GM18526 (cell line): ENCODE data around the gene VAV2.

Experiments used
- POLR2A ChIP-seq: IDR thresholded peaks from 3 replicates; pipeline ENCODE4 v1.6.1; 2011; ENCODE audit not compliant: insufficient read length; ENCODE audit errors: extremely low read depth

VAV2 gene

DNA sequence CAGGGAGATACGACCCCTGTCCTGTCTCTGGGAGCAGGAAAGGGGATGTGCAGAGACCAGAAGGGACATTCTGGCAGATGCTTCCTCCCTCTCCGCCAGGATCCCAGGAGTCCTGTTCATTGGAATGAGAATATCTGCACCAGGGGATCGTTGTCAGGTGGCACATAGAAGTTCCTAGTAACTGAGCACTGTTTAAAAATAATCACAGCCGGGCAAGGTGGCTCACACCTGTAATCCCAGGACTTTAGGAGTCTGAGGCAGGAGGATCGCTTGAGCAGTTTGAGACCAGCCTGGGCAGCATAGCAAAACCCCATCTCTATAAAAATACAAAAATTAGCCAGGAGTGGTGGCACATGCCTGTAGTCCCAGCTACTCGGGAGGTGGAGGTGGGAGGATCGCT is 266.2 kb downstream of the VAV2 start:
- TF ChIP-seq POLR2A: no peak

DNA sequence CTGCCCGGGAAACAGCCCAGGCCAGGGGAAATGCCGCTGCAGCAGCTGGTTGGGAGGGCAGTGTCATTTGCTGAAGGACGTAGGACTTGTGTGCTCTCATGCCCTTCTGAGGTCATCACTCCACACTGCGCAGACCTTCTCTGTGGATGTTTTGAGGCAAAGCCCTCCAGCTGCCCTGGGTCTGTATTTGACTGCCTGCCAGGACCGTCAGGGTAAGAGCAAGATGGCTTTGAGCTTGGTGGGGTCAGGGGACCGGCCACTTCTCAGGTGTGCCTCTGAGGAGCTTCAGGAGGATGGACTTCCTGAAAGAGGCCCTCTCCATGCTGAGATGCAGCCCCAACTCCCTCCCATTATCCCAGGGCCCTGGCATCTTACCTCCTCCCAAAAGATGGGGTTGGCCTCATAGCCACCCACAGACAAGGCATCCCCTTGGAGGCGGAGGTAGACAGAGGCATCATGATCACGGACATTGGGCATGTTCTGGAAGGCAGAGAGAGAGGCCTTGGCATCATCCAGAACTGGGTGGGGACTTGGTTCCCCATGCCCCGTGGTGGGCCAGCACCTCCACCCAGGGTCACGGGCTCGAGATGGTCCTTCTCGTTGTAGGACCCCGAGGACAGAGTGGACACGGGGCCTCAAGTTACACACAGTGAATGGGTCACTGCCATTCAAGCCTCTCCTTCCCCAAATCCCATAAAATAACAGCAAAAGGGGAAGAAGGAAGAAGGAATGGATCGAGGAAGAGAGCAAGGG is 273.4 kb downstream of the VAV2 start:
- no peak for TF ChIP-seq POLR2A

DNA sequence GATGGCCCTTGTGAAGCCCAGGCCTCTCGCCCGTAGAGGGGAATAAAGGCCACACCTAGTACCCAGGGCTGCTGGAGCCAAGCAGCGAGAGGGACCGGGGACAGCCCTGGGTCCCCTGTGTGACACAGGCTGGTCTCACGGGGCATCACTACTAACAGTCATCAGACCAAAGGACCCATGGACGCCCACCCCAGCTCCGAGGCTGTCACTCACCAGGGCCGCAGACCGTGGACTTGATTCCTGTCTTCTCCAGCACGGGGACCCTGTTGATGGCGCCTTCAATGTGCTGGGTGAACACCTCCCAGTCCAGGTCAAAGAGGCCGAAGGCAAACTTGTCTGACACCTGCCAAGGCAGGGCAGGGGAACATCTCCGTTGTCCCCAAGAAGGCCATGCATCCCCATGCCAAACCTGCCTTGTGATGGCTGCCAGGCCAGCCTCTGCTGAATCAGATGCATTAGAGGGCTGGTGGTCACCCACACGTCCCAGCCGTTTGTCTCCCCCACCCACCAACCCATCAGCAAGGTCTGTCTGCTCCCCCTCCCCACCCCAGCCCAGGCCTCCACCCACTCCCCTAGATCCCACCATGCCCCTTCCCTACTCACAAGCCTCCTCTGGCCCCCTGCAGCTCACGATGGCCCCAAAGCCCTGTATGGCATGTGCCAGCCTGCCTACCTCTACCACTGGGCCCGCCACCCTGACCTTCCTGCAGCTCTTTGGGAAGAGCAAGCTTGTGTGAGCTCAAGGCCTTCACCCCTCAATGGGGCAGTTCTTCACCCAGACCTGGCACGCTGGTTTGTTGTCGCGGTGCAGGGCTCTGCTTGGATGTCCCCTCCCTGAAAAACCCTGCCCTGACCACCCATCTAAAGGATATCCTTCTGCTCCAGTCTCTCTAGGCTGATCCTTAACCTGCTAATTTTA is 274.8 kb downstream of the VAV2 start:
- TF ChIP-seq POLR2A: no peak

DNA sequence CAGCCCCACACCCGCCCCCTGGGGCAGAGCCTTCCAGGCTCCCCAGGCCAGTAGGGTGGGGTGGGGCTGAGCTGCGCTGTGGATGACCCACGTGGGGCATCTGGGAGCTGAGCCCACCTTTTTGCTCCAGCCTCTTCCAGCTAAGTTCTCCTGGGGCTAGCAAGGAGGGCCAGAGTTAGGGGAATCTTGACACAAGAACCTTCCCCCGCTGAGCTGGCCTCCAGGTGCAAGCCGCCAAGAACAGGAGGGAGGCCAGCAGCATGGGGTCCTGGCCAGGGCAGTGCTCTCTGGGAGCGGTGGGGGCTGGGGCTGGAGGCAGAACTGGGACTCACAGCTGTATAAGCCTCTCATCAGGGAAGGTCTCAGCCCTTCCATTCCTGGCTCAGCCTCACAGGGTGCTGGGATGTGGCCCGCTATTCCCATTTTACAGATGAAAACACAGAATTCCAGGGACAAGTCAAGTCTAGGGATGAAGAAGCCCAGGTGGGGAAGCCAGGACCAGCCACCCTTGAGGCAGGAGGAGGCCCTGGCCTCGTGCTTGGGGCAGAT is 275.5 kb downstream of the VAV2 start:
- TF ChIP-seq POLR2A: no peak

DNA sequence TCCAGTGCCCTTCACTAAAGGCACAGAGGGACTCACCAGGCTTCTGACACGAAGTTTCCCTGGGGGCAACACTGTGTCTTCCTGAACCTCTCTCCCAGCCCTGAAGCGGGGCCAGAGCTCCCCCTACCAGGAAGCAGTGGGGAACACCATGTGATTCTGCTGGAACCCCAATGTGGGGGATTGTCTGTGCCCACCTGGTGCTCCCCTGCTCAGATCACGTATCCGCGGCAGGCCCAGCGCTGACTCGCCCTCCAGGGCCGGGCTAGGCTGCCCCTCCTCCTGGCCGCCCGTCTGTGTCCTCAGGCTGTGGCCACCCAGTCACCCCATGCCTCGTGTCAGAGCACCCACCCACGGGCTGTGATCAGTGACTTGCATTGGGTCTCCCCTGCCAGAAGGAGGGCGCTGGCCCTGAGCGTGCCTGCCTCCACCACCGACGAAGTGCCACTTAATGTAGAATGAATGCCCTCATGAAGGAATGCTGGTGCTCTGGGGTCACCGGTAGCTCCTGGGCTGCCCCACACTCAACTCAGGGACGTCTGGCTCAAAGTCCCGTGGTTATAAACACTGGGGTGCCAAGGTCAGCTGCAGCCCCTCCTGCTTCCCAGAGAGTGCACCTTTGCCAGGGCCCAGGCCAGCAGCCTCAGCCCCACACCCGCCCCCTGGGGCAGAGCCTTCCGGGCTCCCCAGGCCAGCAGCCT is 276.1 kb downstream of the VAV2 start:
- no peak for TF ChIP-seq POLR2A

DNA sequence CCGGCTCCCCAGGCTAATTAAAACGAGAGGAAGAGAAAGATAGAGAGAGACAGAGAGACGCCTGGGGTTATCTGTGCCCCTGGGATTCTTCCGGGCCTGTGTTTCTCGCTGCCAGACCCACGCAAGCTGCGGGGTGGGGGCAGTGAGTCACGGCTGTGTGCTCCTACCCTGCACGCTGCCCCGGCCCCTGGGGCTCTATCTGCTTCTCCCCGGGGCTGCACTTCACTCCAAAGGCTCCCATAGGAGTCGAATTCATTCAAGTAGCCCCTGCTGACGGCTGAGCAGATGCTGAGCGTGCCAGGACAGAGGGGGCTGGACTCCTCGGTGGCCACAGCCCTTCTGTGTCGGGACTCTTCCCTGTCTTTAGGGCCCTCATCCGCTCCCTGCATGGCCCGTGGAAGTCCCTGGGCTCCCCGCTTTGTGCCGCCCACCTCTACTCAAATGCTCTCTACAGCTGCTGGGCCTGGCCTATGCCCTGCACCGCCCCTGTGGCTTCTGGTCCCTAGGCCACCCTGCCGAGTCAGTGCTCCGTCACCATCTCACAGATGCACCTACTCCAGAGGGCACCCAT is 276.7 kb downstream of the VAV2 start:
- no peak for TF ChIP-seq POLR2A

DNA sequence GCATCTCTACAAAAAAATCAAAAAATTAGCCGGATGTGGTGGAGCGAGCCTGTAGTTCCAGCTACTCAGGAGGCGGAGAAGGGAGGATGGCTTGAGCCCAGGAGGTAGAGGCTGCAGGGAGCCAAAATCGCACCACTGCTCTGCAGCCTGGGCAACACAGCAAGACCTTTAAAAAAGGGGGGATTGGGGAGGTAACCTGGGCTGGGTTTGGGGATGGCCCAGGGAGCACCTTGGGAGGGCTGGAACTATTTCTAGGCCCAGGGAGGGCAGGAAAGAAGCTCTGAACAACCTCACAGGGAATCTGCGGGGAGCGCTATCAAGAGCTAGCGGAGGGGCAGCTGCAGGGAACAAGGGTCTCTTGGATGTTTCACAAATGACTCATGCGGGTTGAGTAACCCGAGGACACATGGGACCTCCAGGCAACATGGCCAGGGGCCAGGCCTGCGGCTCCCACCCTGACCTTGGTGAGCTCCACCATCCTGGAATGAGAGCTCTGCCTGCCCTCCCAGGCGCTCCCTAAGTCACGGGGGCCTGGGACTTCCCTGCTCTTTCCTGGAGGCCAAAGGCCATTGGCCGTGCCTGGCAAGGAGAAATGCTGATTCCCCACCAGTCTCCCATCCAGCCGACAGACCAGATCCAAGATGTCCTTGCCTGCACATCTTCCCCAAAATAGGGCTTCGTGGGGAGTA is 277.4 kb downstream of the VAV2 start:
- TF ChIP-seq POLR2A: no peak

DNA sequence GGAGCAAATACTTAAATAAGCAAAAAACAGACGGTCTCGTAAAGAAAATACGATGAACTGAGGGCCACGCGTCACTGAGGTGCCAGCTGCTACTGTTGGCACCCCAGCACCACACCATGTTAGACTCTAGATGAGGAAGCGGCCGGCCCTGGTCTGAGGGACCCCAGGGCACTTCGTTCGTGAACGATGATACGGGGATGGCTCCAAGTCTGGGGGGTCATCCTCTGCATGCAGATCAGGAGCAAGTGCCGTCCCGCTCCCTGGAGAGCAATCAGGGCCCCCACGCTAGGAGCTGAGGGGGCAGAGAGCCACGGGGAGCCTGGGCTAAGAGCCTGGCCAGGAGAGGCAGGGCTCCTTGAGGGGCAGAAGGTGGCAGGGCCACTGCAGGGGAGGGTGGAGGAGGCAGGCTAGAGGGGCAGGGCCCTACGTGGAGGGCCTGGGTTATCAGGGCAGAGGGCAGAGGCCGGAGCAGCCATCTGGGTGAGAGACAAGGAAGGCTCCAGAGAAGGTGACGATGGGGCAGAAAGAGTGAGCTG is 278.1 kb downstream of the VAV2 start:
- TF ChIP-seq POLR2A: no peak

DNA sequence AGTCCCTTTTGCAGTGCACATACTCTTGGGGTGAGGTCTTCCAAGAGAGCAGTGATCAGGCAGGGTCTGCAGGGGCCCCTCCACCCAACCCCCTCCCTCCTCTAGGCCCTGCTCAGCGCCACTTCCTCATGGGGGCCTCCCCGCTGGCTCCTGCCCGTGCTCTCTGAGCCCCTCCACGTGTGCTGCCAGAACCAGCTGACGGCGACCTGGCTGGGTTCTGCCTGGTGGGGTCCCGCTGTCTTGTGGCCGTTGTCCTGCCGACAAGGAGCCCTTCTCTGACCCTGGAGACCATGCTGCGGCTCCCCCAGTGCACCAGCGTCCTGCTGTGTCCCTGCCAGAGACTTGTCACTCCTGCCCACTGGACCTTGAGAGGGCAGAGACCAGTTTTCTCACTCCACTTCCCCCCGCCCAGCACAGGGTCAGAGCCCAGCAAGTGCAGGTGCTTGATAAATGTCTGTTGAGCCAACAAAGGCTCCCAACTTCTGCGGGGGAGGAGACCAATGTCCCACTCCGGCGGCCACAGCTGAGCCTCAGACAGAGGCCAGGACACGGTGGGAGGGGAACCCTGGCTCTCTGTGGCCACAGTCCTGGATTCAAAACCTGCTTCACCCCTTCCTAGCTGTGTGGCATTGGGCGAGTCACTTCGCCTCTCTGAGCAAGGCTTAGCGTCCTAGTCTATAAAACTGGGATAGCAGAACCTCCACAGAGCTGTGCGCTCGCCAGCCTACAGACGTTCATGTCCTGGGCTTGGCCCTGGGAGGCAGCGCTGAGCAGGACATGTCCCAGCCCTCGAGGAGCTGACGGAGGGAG is 278.8 kb downstream of the VAV2 start:
- TF ChIP-seq POLR2A: no peak

DNA sequence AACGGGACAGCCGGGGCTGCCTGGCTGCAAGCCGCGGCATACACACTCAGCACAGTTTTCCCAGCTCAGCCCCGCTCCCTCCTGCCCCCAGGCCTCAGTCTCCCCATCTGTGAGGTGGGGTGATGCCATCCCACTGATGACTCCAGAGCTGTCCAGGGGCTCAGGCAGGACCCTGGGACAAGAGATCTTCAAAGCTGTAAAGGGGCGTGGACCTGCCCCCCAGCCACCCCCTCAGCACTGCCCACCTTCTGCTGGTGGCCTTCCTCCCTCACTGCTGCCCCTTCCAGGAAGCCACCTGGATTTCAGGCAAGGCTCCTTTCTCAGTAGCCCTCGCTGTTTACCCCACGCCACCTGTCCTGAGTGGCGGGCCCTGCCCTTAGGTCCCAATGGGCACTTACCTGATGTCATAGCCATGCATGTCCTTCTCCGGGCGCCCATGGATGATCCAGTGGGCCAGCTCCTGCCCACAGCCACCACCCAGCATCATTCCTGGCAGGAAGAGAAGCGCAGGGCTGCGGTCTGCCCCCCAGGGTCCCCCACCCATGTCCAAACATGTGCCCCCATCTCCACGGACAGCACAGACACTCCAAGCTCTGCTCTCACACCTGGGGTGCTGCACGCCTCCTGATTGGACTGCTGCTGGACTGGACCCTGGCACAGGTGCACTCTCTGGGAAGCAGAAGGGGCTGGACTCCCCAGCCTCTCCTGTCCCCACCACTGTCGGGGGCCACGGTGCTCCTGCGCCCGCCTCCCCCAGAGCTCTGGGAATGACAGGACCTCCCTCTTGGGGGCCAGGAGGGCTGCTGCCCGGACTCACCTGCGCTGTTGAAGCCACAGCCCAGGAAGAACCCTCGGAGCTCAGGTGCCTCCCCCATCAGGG is 279.7 kb downstream of the VAV2 start:
- TF ChIP-seq POLR2A: no peak
